Measurements from ENCODE around the gene SLC45A3.

Gene SLC45A3

GRCh38 chr1:205701891-205702290 is 21.6 kb upstream of the SLC45A3 start:
- no peak for DNase-seq (ENCODE audit: insufficient read length, low spot score)
- TF ChIP-seq POLR2AphosphoS5 (IDR thresholded peaks at IDR 0.05; ENCODE audit: low read depth, low read length) = no peak
- no peak for TF ChIP-seq PAX5 (IDR thresholded peaks at IDR 0.05; ENCODE audit: insufficient read depth, low read length, severe bottlenecking)
- no peak for TF ChIP-seq POU2F2 (IDR thresholded peaks at IDR 0.05; ENCODE audit: low read depth, low read length)
- no peak for TF ChIP-seq POLR2A (IDR thresholded peaks at IDR 0.05; ENCODE audit: low read depth, low read length)
- no peak for TF ChIP-seq TAF1 (IDR thresholded peaks at IDR 0.05; ENCODE audit: low read depth, low read length)
- TF ChIP-seq SPI1 (IDR thresholded peaks at IDR 0.05; ENCODE audit: low read depth, low read length) = no peak
- no peak for FAIRE-seq

- no peak for FAIRE-seq
- TF ChIP-seq TAF1 (IDR thresholded peaks at IDR 0.05; ENCODE audit: low read depth, low read length) (no peak), PAX5 (IDR thresholded peaks at IDR 0.05; ENCODE audit: insufficient read depth, low read length, severe bottlenecking) (no peak), POU2F2 (IDR thresholded peaks at IDR 0.05; ENCODE audit: low read depth, low read length) (no peak), POLR2AphosphoS5 (IDR thresholded peaks at IDR 0.05; ENCODE audit: low read depth, low read length) (no peak), POLR2A (IDR thresholded peaks at IDR 0.05; ENCODE audit: low read depth, low read length) (no peak), SPI1 (IDR thresholded peaks at IDR 0.05; ENCODE audit: low read depth, low read length) (no peak)
- DNase-seq (ENCODE audit: insufficient read length, low spot score) = no peak
These were observed 21.1 kb upstream of the SLC45A3 start for GRCh38 chr1:205701420-205701819.

DNA sequence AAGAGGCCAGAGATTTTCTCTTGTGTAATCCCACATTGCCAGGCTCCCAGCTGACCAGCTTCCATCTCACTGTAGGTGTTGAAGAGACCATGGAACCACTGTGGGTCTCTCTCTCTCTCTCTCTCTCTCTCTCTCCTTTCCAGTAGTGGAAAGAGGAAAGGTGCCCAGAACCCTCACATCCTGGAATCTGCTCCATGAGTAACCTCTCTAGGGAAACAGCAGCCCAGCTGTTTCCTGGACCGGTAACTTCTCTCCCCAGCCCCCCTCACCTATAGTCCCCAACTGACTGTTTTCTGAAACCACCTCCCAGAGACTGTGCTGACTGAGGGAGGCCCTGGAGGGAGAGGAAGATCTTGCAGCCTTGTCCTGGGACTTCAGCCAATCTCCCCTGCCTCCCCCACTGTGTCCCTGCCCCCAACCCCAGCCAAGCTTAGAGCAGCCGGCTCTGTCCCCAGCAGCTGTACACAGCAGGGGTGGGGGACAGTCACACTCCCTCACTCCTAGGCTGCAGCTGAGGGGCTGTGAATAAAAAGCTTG is 20.6 kb upstream of the SLC45A3 start:
- DNase-seq (ENCODE audit: insufficient read length, low spot score) (no peak), FAIRE-seq (no peak)
- no peak for TF ChIP-seq POLR2AphosphoS5 (IDR thresholded peaks at IDR 0.05; ENCODE audit: low read depth, low read length)
- no peak for TF ChIP-seq SPI1 (IDR thresholded peaks at IDR 0.05; ENCODE audit: low read depth, low read length)
- TF ChIP-seq POU2F2 (IDR thresholded peaks at IDR 0.05; ENCODE audit: low read depth, low read length) = no peak
- no peak for TF ChIP-seq TAF1 (IDR thresholded peaks at IDR 0.05; ENCODE audit: low read depth, low read length)
- no peak for TF ChIP-seq POLR2A (IDR thresholded peaks at IDR 0.05; ENCODE audit: low read depth, low read length)
- TF ChIP-seq PAX5 (IDR thresholded peaks at IDR 0.05; ENCODE audit: insufficient read depth, low read length, severe bottlenecking) = no peak

DNA sequence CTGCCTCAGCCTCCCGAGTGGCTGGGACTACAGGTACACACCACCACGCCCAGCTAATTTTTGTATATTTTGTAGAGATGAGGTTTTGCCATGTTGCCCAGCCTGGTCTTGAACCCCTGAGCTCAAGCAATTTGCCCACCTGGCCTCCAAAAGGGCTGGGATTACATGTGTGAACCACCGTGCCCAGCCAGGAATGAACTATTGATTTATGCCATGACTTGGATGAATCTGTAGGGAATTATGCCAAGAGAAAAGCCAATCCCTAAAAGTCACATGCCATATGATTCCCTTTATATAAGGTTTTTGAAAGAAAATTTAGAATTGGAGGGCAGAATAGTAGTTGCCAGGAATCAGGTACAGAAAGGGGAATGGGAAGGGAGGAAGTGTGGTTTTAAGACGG is 19.1 kb upstream of the SLC45A3 start:
- DNase-seq (ENCODE audit: insufficient read length, low spot score) (no peak), FAIRE-seq (no peak)
- TF ChIP-seq SPI1 (IDR thresholded peaks at IDR 0.05; ENCODE audit: low read depth, low read length) (no peak), POLR2A (IDR thresholded peaks at IDR 0.05; ENCODE audit: low read depth, low read length) (no peak), POU2F2 (IDR thresholded peaks at IDR 0.05; ENCODE audit: low read depth, low read length) (no peak), PAX5 (IDR thresholded peaks at IDR 0.05; ENCODE audit: insufficient read depth, low read length, severe bottlenecking) (no peak), TAF1 (IDR thresholded peaks at IDR 0.05; ENCODE audit: low read depth, low read length) (no peak), POLR2AphosphoS5 (IDR thresholded peaks at IDR 0.05; ENCODE audit: low read depth, low read length) (no peak)

GRCh38 chr1:205698921-205699320 is 18.6 kb upstream of the SLC45A3 start:
- FAIRE-seq (no peak), DNase-seq (ENCODE audit: insufficient read length, low spot score) (no peak)
- no peak for TF ChIP-seq SPI1 (IDR thresholded peaks at IDR 0.05; ENCODE audit: low read depth, low read length)
- TF ChIP-seq POU2F2 (IDR thresholded peaks at IDR 0.05; ENCODE audit: low read depth, low read length) = no peak
- no peak for TF ChIP-seq TAF1 (IDR thresholded peaks at IDR 0.05; ENCODE audit: low read depth, low read length)
- no peak for TF ChIP-seq PAX5 (IDR thresholded peaks at IDR 0.05; ENCODE audit: insufficient read depth, low read length, severe bottlenecking)
- no peak for TF ChIP-seq POLR2A (IDR thresholded peaks at IDR 0.05; ENCODE audit: low read depth, low read length)
- no peak for TF ChIP-seq POLR2AphosphoS5 (IDR thresholded peaks at IDR 0.05; ENCODE audit: low read depth, low read length)

DNA sequence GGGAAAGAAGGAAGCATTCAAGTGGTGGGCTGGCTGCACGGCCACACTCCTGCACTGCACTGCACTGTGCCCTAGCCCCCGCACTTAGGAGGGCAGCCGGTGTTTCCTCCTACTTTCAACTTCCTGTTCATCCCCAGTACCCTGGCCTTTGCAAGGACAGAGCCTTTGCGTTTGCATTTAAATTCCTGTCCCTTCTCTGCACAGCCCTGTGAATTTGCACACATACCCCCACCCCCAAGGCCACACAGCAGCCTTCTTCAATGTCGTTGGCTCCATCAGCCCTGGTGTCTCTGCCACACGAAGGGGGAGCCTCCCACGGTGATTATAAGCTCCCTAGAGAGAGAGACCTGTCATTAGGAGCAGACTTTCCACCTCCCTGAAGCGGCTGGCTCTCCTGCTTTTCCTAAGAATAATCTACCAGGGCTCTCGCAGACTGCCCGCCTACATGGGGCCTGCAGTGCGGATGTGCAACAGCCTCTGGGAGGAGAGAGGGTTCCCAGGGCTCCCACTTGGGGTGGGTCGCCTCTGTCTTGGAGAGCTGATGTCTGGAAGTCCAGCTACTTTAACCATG is 13.2 kb upstream of the SLC45A3 start:
- DNase-seq (ENCODE audit: insufficient read length, low spot score) = no peak
- FAIRE-seq = no peak
- no peak for TF ChIP-seq POLR2A (IDR thresholded peaks at IDR 0.05; ENCODE audit: low read depth, low read length)
- no peak for TF ChIP-seq POU2F2 (IDR thresholded peaks at IDR 0.05; ENCODE audit: low read depth, low read length)
- TF ChIP-seq TAF1 (IDR thresholded peaks at IDR 0.05; ENCODE audit: low read depth, low read length) = no peak
- no peak for TF ChIP-seq PAX5 (IDR thresholded peaks at IDR 0.05; ENCODE audit: insufficient read depth, low read length, severe bottlenecking)
- no peak for TF ChIP-seq POLR2AphosphoS5 (IDR thresholded peaks at IDR 0.05; ENCODE audit: low read depth, low read length)
- no peak for TF ChIP-seq SPI1 (IDR thresholded peaks at IDR 0.05; ENCODE audit: low read depth, low read length)

- TF ChIP-seq SPI1 (IDR thresholded peaks at IDR 0.05; ENCODE audit: low read depth, low read length) (no peak), POLR2A (IDR thresholded peaks at IDR 0.05; ENCODE audit: low read depth, low read length) (no peak), POLR2AphosphoS5 (IDR thresholded peaks at IDR 0.05; ENCODE audit: low read depth, low read length) (no peak), TAF1 (IDR thresholded peaks at IDR 0.05; ENCODE audit: low read depth, low read length) (no peak), POU2F2 (IDR thresholded peaks at IDR 0.05; ENCODE audit: low read depth, low read length) (no peak), PAX5 (IDR thresholded peaks at IDR 0.05; ENCODE audit: insufficient read depth, low read length, severe bottlenecking) (no peak)
- FAIRE-seq = no peak
- no peak for DNase-seq (ENCODE audit: insufficient read length, low spot score)
These were observed 12.1 kb upstream of the SLC45A3 start for GRCh38 chr1:205692423-205692822.

- DNase-seq (ENCODE audit: insufficient read length, low spot score) (no peak), FAIRE-seq (no peak)
- TF ChIP-seq POLR2A (IDR thresholded peaks at IDR 0.05; ENCODE audit: low read depth, low read length) = no peak
- TF ChIP-seq PAX5 (IDR thresholded peaks at IDR 0.05; ENCODE audit: insufficient read depth, low read length, severe bottlenecking) = no peak
- no peak for TF ChIP-seq SPI1 (IDR thresholded peaks at IDR 0.05; ENCODE audit: low read depth, low read length)
- no peak for TF ChIP-seq POU2F2 (IDR thresholded peaks at IDR 0.05; ENCODE audit: low read depth, low read length)
- TF ChIP-seq TAF1 (IDR thresholded peaks at IDR 0.05; ENCODE audit: low read depth, low read length) = no peak
- no peak for TF ChIP-seq POLR2AphosphoS5 (IDR thresholded peaks at IDR 0.05; ENCODE audit: low read depth, low read length)
These were observed 9.9 kb upstream of the SLC45A3 start for GRCh38 chr1:205690122-205690756.

- no peak for TF ChIP-seq POLR2A (IDR thresholded peaks at IDR 0.05; ENCODE audit: low read depth, low read length)
- no peak for TF ChIP-seq POLR2AphosphoS5 (IDR thresholded peaks at IDR 0.05; ENCODE audit: low read depth, low read length)
- TF ChIP-seq POU2F2 (IDR thresholded peaks at IDR 0.05; ENCODE audit: low read depth, low read length) = no peak
- TF ChIP-seq TAF1 (IDR thresholded peaks at IDR 0.05; ENCODE audit: low read depth, low read length) = no peak
- TF ChIP-seq SPI1 (IDR thresholded peaks at IDR 0.05; ENCODE audit: low read depth, low read length) = no peak
- TF ChIP-seq PAX5 (IDR thresholded peaks at IDR 0.05; ENCODE audit: insufficient read depth, low read length, severe bottlenecking) = no peak
- no peak for FAIRE-seq
- no peak for DNase-seq (ENCODE audit: insufficient read length, low spot score)
These were observed 9.2 kb upstream of the SLC45A3 start for GRCh38 chr1:205689479-205689878.
